Neutrophil (primary cell): ENCODE measurements around the gene CAPN15.
A peak's percentile ranks its signal among the peaks of the same experiment; 100 is the strongest.
"Not testable (repeated sequence)": the region's sequence is repeated elsewhere in the genome, so short reads cannot be mapped to it uniquely, and the experiment has no call there.

Experiments
- H3K27ac ChIP-seq: fragments of 200-600 bp; sonication (generic); 2 replicates; pipeline ENCODE4 v1.5.1; 2016; ENCODE audit warnings: mild to moderate bottlenecking, moderate library complexity
- H3K27me3 ChIP-seq: fragments of 200-600 bp; sonication (generic); 2 replicates; pipeline ENCODE4 v1.6.0; 2016; ENCODE audit warnings: mild to moderate bottlenecking
- H3K36me3 ChIP-seq: fragments of 200-600 bp; sonication (generic); 2 replicates; pipeline ENCODE4 v1.5.1; 2017
- H3K4me1 ChIP-seq, 2 experiments: fragments of 200-600 bp in 1 of 2; sonication (generic) in 1 of 2; 1 replicate in 1 of 2; 2 replicates in 1 of 2; pipeline versions ENCODE4 v1.5.1 to v1.6.1; 2013 to 2016; ENCODE audit warnings: low read depth in 1 of 2, low read length in 1 of 2, mild to moderate bottlenecking in 1 of 2, moderate library complexity in 1 of 2; ENCODE audit not compliant: control insufficient read depth in 1 of 2, insufficient read depth in 1 of 2
- H3K4me3 ChIP-seq, 2 experiments: fragments of 200-600 bp in 1 of 2; sonication (generic) in 1 of 2; 1 replicate in 1 of 2; 2 replicates in 1 of 2; pipeline ENCODE4 v1.5.1; 2013 to 2016; ENCODE audit warnings: low read depth in 1 of 2, low read length in 1 of 2, mild to moderate bottlenecking in 1 of 2, moderate library complexity in 1 of 2
- H3K9me3 ChIP-seq: fragments of 200-600 bp; sonication (generic); 2 replicates; pipeline ENCODE4 v1.5.1; 2016
- CTCF ChIP-seq: fragments of 200-600 bp; sonication (generic); IDR thresholded peaks from 2 replicates; pipeline ENCODE4 v1.5.1; 2016; ENCODE audit warnings: antibody characterized with exemption

CAPN15 gene

GRCh38 chr16:596736-597060 lies 69.2 kb downstream of the CAPN15 start:
- no peak for TF ChIP-seq CTCF
- peaks cover 53 to 54% of the 10 kb centered on the region in 2 experiments for H3K4me1 ChIP-seq
- peak overlapping the region; percentile 71 for H3K27ac ChIP-seq
- H3K36me3 ChIP-seq: peaks cover 17% of the 10 kb centered on the region
- no peaks in the 10 kb centered on the region for H3K27me3 ChIP-seq
- H3K9me3 ChIP-seq: no peaks in the 10 kb centered on the region
- no peak overlapping the region for H3K4me3 ChIP-seq

DNA sequence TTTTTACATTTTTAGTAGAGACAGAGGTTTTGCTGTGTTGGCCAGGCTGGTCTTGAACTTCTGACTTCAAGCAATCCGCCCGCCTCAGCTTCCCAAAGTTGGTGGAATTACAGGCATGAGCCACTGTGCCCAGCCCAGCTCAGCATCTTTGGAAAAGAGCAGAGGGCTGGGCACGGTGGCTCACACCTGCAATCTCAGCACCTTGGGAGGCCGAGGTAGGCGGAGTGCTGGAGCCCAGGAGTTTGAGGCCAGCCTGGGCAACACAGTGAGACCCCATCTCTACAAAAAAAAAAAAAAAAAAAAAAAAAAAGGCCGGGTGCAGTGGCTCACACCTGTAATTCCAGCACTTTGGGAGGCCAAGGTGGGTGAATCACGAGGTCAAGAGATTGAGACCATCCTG lies 70.1 kb downstream of the CAPN15 start:
- H3K4me3 ChIP-seq, H3K27me3 ChIP-seq, H3K27ac ChIP-seq, H3K9me3 ChIP-seq: not testable (repeated sequence)
- H3K4me1 ChIP-seq: peaks cover 43 to 45% of the 10 kb centered on the region in 2 experiments
- peaks cover 17% of the 10 kb centered on the region for H3K36me3 ChIP-seq

DNA sequence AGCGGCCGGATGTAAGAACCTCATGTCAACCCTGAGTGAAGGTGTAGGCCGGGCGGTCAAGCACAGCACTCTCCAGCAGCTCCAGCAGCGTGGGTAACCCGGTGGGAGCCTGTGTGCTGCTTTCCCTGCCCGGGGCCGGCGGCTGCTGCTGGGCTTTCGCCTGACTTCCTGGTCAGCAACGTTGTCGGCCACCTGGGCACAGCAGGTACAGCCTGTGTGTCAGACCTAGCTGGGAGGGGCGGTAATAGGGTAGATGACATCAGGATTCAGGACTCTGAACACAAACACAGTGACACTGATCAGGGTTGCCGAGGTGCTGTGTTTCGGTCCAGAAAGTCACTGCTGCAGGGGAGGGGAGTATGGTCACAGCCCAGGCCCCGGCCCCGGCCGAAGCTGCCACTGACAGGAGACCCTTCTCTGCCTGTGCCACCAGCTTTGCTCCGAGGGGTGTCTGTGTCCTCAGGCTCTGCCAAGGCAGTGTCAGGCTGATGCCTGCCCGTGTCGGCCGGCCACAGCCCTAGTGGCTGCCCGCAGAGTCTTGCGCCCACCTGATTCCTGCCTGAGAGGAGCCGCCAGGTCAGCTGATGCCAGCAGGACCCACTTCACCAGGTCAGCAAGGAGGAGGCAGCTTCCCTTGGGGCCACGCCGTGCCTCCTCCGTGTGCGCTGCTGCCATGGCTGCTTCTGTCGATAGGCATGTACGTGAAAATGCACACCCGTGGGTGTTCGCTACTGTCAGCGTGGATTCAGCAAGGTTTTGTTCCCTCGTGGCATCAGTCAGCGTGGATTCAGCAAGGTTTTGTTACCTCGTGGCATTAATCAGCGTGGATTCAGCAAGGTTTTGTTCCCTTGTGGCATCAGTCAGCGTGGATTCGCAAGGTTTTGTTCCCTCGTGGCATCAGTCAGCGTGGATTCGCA lies 71.6 kb downstream of the CAPN15 start:
- H3K36me3 ChIP-seq: peaks cover 17% of the 10 kb centered on the region
- H3K9me3 ChIP-seq: no peaks in the 10 kb centered on the region
- H3K4me1 ChIP-seq: peaks cover 29 to 31% of the 10 kb centered on the region in 2 experiments
- TF ChIP-seq CTCF: no peak
- no peak overlapping the region for H3K4me3 ChIP-seq
- no peak overlapping the region for H3K27ac ChIP-seq
- H3K27me3 ChIP-seq: no peaks in the 10 kb centered on the region

DNA sequence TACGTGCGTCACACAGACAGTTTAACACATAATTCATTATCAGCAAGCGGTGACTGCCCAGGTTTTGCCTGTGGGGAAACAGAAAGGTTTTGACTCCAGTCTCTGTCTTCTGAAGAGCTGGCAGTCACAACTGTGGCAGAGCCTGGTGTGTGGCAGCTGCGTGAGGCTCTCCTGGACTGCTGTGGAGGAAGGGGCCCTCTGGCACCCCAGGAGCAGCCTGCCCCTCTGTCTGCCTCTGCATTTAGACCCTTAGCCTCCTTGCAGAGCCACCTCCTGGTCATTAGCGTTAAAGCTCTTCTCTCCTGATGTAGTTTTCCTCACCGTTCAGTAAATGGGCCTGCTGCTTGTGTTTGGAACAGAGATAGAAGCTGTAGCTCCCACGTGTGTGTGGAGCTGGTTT lies 73.3 kb downstream of the CAPN15 start:
- Histone ChIP-seq H3K27ac (peak overlapping the region; percentile 1), H3K4me3 (no peak overlapping the region), H3K27me3 (no peaks in the 10 kb centered on the region), H3K4me1 (peaks cover 14 to 15% of the 10 kb centered on the region in 2 experiments), H3K9me3 (no peaks in the 10 kb centered on the region), H3K36me3 (peaks cover 17% of the 10 kb centered on the region)
- no peak for TF ChIP-seq CTCF

DNA sequence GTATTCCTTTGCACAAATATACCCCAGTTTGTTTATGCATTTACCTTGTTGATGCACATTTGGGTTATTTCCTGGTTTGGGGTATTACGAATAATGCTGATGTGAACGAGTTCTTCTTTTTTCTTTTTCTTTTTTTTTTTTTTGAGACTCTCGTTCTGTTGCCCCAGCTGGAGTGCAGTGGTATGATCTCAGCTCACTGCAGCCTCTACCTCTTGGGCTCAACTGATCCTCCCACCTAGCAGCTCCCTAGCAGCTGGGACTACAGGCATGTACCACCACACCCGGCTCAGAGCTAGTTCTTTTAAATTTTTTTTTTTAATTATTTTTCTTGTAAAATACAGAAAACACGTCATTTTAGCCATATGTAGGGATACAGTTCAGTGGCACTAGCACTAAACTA lies 76.4 kb downstream of the CAPN15 start:
- Histone ChIP-seq H3K9me3 (no peaks in the 10 kb centered on the region), H3K4me3 (no peak overlapping the region), H3K36me3 (peaks cover 14% of the 10 kb centered on the region), H3K27me3 (no peaks in the 10 kb centered on the region), H3K4me1 (no peaks in the 10 kb centered on the region), H3K27ac (no peak overlapping the region)
- no peak for TF ChIP-seq CTCF
